Kidney (tissue), 14 donors: ENCODE measurements around the gene WASF2. TPM values are rescaled to one million over a fixed set of nuclear protein-coding genes. Genes with fewer than 3 reads are reported as not detected.
A peak's percentile ranks its signal among the peaks of the same experiment; 100 is the strongest.

ENCODE experiments used
- DNase-seq, 5 donors: peaks; one replicate each; pipeline ENCODE4 v3.0.0-alpha.2; 2013 to 2020
- FAIRE-seq: peaks from 2 replicates; lab custom pipeline; 2012; peaks lifted over from hg19 to GRCh38; lab: Jason Lieb, UNC
- H3K27ac ChIP-seq, 2 donors: one replicate each; pipeline ENCODE4 v1.7.0; 2013; ENCODE audit warnings: low read depth in 2 of 2, low read length in 2 of 2, inconsistent platforms in 1 of 2
- H3K27me3 ChIP-seq: one replicate; pipeline ENCODE4 v1.7.1; 2013; ENCODE audit warnings: low read length, inconsistent platforms; ENCODE audit not compliant: control insufficient read depth, insufficient read depth
- H3K36me3 ChIP-seq, 3 donors: one replicate each; pipeline versions ENCODE4 v1.7.0 to v1.7.1; 2013; ENCODE audit warnings: low read length in 3 of 3, control low read depth in 1 of 3, inconsistent platforms in 1 of 3; ENCODE audit not compliant: insufficient read depth in 3 of 3, control insufficient read depth in 2 of 3
- H3K4me1 ChIP-seq, 3 donors: one replicate each; pipeline versions ENCODE4 v1.7.0 to v1.7.1; 2013; ENCODE audit warnings: low read length in 3 of 3, inconsistent platforms in 1 of 3, low read depth in 1 of 3; ENCODE audit not compliant: control insufficient read depth in 2 of 3, insufficient read depth in 2 of 3
- H3K4me3 ChIP-seq, 3 donors: one replicate each; pipeline versions ENCODE4 v1.7.0 to v1.8.1; 2013; ENCODE audit warnings: low read length in 3 of 3, control low read depth in 1 of 3, inconsistent platforms in 1 of 3
- H3K9ac ChIP-seq, 3 donors: one replicate each; pipeline versions ENCODE4 v1.7.0 to v1.7.1; 2013; ENCODE audit warnings: low read length in 3 of 3, control low read depth in 1 of 3, inconsistent platforms in 1 of 3
- H3K9me3 ChIP-seq, 3 donors: one replicate each; pipeline versions ENCODE4 v1.7.0 to v1.7.1; 2013; ENCODE audit warnings: low read length in 3 of 3, control low read depth in 1 of 3, inconsistent platforms in 1 of 3; ENCODE audit not compliant: control insufficient read depth in 2 of 3, insufficient read depth in 1 of 3
- intact Hi-C: fragments of 100-400 bp; cut with DNase I; formaldehyde crosslinking; loops from one replicate; pipeline ENCODE4 v1.11.1; 2022
- polyA plus RNA-seq: library from polyadenylated mRNA; stranded (reverse); fragments of 350-450 nt; fragmentation: Illumina TruSeq; extraction: RNeasy Lipid Tissue Mini Kit (QIAGEN cat#74804); gene quantifications from one replicate; pipeline ENCODE4 v1.2.3, GENCODE V29; 2014; ENCODE audit warnings: low read depth, low replicate concordance; ENCODE audit not compliant: insufficient read depth
- total RNA-seq: library from RNA; stranded (reverse); fragmentation: NEBNext Ultra II Directional; extraction: Animal tissue kit (Norgen Biotek cat#: 25700); gene quantifications from one replicate; pipeline ENCODE4 v1.2.1, GENCODE V29; 2021
- TF ChIP-seq, protein P1 (sequence below): IDR thresholded peaks from 3 replicates; pipeline ENCODE4 v1.5.1; 2012; ENCODE audit warnings: mild to moderate bottlenecking, moderate library complexity, borderline replicate concordance; ENCODE audit not compliant: insufficient read depth; ENCODE audit errors: extremely low read depth
- donor health status: control.
- donor health status: control.
- donor health status: control.
- donor health status: control.
- donor health status: control.
- donor health status: DM: yes; HTN: yes; CAD: no.
- donor health status: Normal renal cell carcinoma (clear cell type).

Gene WASF2
- total and polyA plus RNA-seq, 2 donors from 2014 or later = 23.9 to 159 TPM

DNA sequence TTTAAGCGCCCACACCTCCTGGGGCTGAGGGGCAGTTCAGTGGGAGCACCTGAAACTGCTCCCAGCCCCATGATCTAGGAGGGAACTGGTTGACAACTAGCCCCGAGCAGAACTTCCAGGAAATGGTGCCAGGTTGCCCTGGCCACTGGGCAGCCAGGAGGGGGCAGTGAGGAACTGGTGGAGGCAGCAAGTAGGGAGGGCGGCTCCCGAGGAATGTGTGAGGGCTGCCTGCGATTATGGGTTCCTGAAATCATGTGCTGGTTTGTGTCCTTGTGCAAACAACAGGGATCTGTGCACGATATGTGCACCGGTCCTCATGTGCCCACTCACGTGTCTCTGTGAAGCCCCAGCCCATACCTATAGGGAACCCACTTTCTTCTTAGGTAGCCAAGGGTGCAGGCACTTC, 87.6 kb downstream of the WASF2 start:
- no peak for FAIRE-seq
- TF ChIP-seq, protein P1, sequence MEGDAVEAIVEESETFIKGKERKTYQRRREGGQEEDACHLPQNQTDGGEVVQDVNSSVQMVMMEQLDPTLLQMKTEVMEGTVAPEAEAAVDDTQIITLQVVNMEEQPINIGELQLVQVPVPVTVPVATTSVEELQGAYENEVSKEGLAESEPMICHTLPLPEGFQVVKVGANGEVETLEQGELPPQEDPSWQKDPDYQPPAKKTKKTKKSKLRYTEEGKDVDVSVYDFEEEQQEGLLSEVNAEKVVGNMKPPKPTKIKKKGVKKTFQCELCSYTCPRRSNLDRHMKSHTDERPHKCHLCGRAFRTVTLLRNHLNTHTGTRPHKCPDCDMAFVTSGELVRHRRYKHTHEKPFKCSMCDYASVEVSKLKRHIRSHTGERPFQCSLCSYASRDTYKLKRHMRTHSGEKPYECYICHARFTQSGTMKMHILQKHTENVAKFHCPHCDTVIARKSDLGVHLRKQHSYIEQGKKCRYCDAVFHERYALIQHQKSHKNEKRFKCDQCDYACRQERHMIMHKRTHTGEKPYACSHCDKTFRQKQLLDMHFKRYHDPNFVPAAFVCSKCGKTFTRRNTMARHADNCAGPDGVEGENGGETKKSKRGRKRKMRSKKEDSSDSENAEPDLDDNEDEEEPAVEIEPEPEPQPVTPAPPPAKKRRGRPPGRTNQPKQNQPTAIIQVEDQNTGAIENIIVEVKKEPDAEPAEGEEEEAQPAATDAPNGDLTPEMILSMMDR = peak; percentile 72
- no peaks in the 10 kb centered on the region for H3K27me3 ChIP-seq
- no peaks in the 10 kb centered on the region for H3K9me3 ChIP-seq
- no peak overlapping the region for H3K9ac ChIP-seq
- H3K27ac ChIP-seq = peak overlapping the region; percentile 41 to 69
- peaks cover 0 to 5% (median 1%) of the 10 kb centered on the region in 3 donors for H3K36me3 ChIP-seq
- H3K4me3 ChIP-seq = no peak overlapping the region
- intact Hi-C loops = no loop called here
- peak; percentile 68 to 92 (median 78) for DNase-seq
- H3K4me1 ChIP-seq = peaks cover 6 to 24% (median 12%) of the 10 kb centered on the region in 3 donors

DNA sequence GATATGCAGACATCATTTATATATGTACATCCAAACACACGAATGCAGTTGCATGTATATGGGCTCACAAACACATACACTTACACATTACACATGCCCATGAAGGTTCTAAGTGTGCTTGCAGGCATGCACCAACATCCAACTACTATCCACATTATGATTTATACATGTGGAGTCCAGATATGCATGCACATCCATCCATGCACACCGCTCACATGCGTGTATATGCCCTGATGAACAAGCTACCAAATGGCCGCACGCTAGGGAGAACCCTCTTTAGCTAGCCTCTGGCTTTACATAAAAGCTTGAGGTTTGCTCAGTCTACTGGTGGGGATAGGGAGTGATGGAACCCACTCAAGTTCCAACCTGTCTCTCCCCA, 89.0 kb downstream of the WASF2 start:
- H3K4me3 ChIP-seq = no peak overlapping the region
- H3K36me3 ChIP-seq = no peaks in the 10 kb centered on the region
- no peak overlapping the region for H3K27ac ChIP-seq
- FAIRE-seq (no peak), DNase-seq (no peak)
- H3K9ac ChIP-seq = no peak overlapping the region
- TF ChIP-seq, protein P1 = no peak
- peaks cover 6 to 21% (median 12%) of the 10 kb centered on the region in 3 donors for H3K4me1 ChIP-seq
- intact Hi-C loops = no loop called here
- no peaks in the 10 kb centered on the region for H3K27me3 ChIP-seq
- H3K9me3 ChIP-seq = no peaks in the 10 kb centered on the region

- Histone ChIP-seq H3K4me3 (peak overlapping the region in 1 of 3 donors; percentile 11), H3K27me3 (no peaks in the 10 kb centered on the region), H3K36me3 (no peaks in the 10 kb centered on the region), H3K9ac (no peak overlapping the region), H3K27ac (no peak overlapping the region), H3K4me1 (peaks cover 6 to 21% (median 12%) of the 10 kb centered on the region in 3 donors), H3K9me3 (no peaks in the 10 kb centered on the region)
- TF ChIP-seq, protein P1 = no peak
- FAIRE-seq = no peak
- no peak for DNase-seq
- intact Hi-C loops = no loop called here
Observed at GRCh38 chr1:27400082-27400962, 89.6 kb downstream of the WASF2 start.
